H9 (cell line): ENCODE data around the gene SLC12A5. TPM values are rescaled to one million over a fixed set of nuclear protein-coding genes. Genes with fewer than 3 reads are reported as not detected.

Experiments used
- DNase-seq: peaks from one replicate; pipeline ENCODE4 v3.0.0-alpha.2; 2017
- H2AFZ ChIP-seq: one replicate; pipeline ENCODE4 v1.6.1; 2013; ENCODE audit warnings: mild to moderate bottlenecking, low read length, control low read depth, moderate library complexity
- H2AK5ac ChIP-seq: 2 replicates; pipeline ENCODE4 v1.6.1; 2013; ENCODE audit warnings: low read length, control low read depth, mixed read lengths; ENCODE audit not compliant: insufficient read length
- H2BK120ac ChIP-seq: one replicate; pipeline ENCODE4 v1.6.1; 2013; ENCODE audit warnings: low read depth, mild to moderate bottlenecking, low read length, control low read depth, inconsistent platforms; ENCODE audit not compliant: poor library complexity, severe bottlenecking
- H2BK12ac ChIP-seq: 2 replicates; pipeline ENCODE4 v1.6.1; 2013; ENCODE audit warnings: low read length, control low read depth, mixed read lengths, low read depth; ENCODE audit not compliant: insufficient read length
- H2BK15ac ChIP-seq: 2 replicates; pipeline ENCODE4 v1.6.1; 2013; ENCODE audit warnings: low read depth, low read length, control low read depth
- H2BK20ac ChIP-seq: one replicate; pipeline ENCODE4 v1.6.1; 2013; ENCODE audit warnings: low read depth, mild to moderate bottlenecking, low read length, control low read depth, inconsistent platforms; ENCODE audit not compliant: poor library complexity, severe bottlenecking
- H2BK5ac ChIP-seq: 2 replicates; pipeline ENCODE4 v1.6.1; 2013; ENCODE audit warnings: low read length, control low read depth, mixed read lengths; ENCODE audit not compliant: insufficient read length
- H3K14ac ChIP-seq: 2 replicates; pipeline ENCODE4 v1.6.1; 2013; ENCODE audit warnings: low read length, control low read depth; ENCODE audit not compliant: insufficient read depth
- H3K18ac ChIP-seq: 2 replicates; pipeline ENCODE4 v1.6.1; 2013; ENCODE audit warnings: low read depth, mild to moderate bottlenecking, mixed read lengths, low read length, control low read depth; ENCODE audit not compliant: insufficient read length
- H3K23ac ChIP-seq: 2 replicates; pipeline ENCODE4 v1.6.1; 2013; ENCODE audit warnings: low read length, control low read depth, mixed read lengths, low read depth; ENCODE audit not compliant: insufficient read length
- H3K23me2 ChIP-seq: 2 replicates; pipeline ENCODE4 v1.6.1; 2013; ENCODE audit warnings: low read depth, mild to moderate bottlenecking, mixed read lengths, low read length, control low read depth; ENCODE audit not compliant: insufficient read length, poor library complexity, severe bottlenecking
- H3K27ac ChIP-seq: 2 replicates; pipeline ENCODE4 v1.5.1; 2013; ENCODE audit warnings: low read length, control low read depth, mixed read lengths, low read depth; ENCODE audit not compliant: insufficient read length
- H3K27me3 ChIP-seq: 2 replicates; pipeline ENCODE4 v1.6.1; 2013; ENCODE audit warnings: low read length, control low read depth, inconsistent platforms; ENCODE audit not compliant: insufficient read depth
- H3K4ac ChIP-seq: 2 replicates; pipeline ENCODE4 v1.6.1; 2013; ENCODE audit warnings: low read depth, mild to moderate bottlenecking, control low read depth, inconsistent platforms, low read length, moderate library complexity
- H3K4me1 ChIP-seq: 2 replicates; pipeline ENCODE4 v1.6.1; 2013; ENCODE audit warnings: low read length, control low read depth, inconsistent platforms; ENCODE audit not compliant: insufficient read depth
- H3K4me2 ChIP-seq: 2 replicates; pipeline ENCODE4 v1.6.1; 2013; ENCODE audit warnings: low read length, control low read depth, mixed read lengths; ENCODE audit not compliant: insufficient read length, insufficient read depth
- H3K56ac ChIP-seq: 2 replicates; pipeline ENCODE4 v1.6.1; 2013; ENCODE audit warnings: low read depth, mild to moderate bottlenecking, mixed read lengths, low read length, control low read depth; ENCODE audit not compliant: insufficient read length
- H3K79me1 ChIP-seq: 2 replicates; pipeline ENCODE4 v1.6.1; 2013; ENCODE audit warnings: low read depth, mild to moderate bottlenecking, moderate library complexity, low read length, control low read depth, inconsistent platforms; ENCODE audit not compliant: insufficient read depth, poor library complexity, severe bottlenecking
- H3K79me2 ChIP-seq: 2 replicates; pipeline ENCODE4 v1.6.1; 2013; ENCODE audit warnings: low read length, control low read depth, inconsistent platforms; ENCODE audit not compliant: insufficient read depth
- H3K9ac ChIP-seq: 2 replicates; pipeline ENCODE4 v1.6.1; 2013; ENCODE audit warnings: low read length, control low read depth, mixed read lengths; ENCODE audit not compliant: insufficient read length; ENCODE audit errors: extremely low read depth
- H3K9me3 ChIP-seq: one replicate; pipeline ENCODE4 v1.6.1; 2013; ENCODE audit warnings: low read depth, low read length, inconsistent platforms; ENCODE audit not compliant: control insufficient read depth
- H3T11ph ChIP-seq: one replicate; pipeline ENCODE4 v1.6.1; 2013; ENCODE audit warnings: mild to moderate bottlenecking, low read length, control low read depth, inconsistent platforms
- H4K20me1 ChIP-seq: one replicate; pipeline ENCODE4 v1.6.1; 2013; ENCODE audit not compliant: control insufficient read depth, insufficient read length, insufficient read depth
- H4K5ac ChIP-seq: 2 replicates; pipeline ENCODE4 v1.6.1; 2013; ENCODE audit warnings: low read depth, mild to moderate bottlenecking, mixed read lengths, low read length, control low read depth; ENCODE audit not compliant: insufficient read length
- H4K8ac ChIP-seq: replicated peaks from 2 replicates; pipeline ENCODE4 v1.6.1; 2013; ENCODE audit warnings: low read length, control low read depth, mixed read lengths, low read depth; ENCODE audit not compliant: insufficient read length
- H4K91ac ChIP-seq: 2 replicates; pipeline ENCODE4 v1.6.1; 2013; ENCODE audit warnings: low read depth, mild to moderate bottlenecking, moderate library complexity, mixed read lengths, low read length, control low read depth; ENCODE audit not compliant: insufficient read length
- H3K27ac Mint-ChIP-seq, 3 experiments: 2 replicates in 2 of 3; 3 replicates in 1 of 3; pipeline ENCODE4 v1.8.0; 2020 to 2021; ENCODE audit warnings: mixed read lengths in 3 of 3, mild to moderate bottlenecking in 1 of 3, moderate library complexity in 1 of 3
- H3K27me3 Mint-ChIP-seq: 2 replicates; pipeline ENCODE4 v1.8.0; 2021; ENCODE audit warnings: low read depth, mild to moderate bottlenecking, moderate library complexity, mixed read lengths
- H3K36me3 Mint-ChIP-seq, 3 experiments: 2 replicates in 2 of 3; 3 replicates in 1 of 3; pipeline ENCODE4 v1.8.0; 2020 to 2021; ENCODE audit warnings: low read depth in 3 of 3, mixed read lengths in 3 of 3; ENCODE audit not compliant: insufficient read depth in 1 of 3
- H3K4me1 Mint-ChIP-seq, 2 experiments: 2 replicates each; pipeline ENCODE4 v1.8.0; 2020; ENCODE audit warnings: mixed read lengths in 2 of 2
- H3K4me3 Mint-ChIP-seq, 2 experiments: 2 replicates in 1 of 2; 3 replicates in 1 of 2; pipeline ENCODE4 v1.8.0; 2020 to 2021; ENCODE audit warnings: mild to moderate bottlenecking in 2 of 2, mixed read lengths in 2 of 2, moderate library complexity in 1 of 2
- H3K9me3 Mint-ChIP-seq, 2 experiments: 2 replicates in 1 of 2; 3 replicates in 1 of 2; pipeline ENCODE4 v1.8.0; 2020; ENCODE audit warnings: mild to moderate bottlenecking in 2 of 2, mixed read lengths in 2 of 2, moderate library complexity in 1 of 2
- CTCF ChIP-seq: fragments of 200-600 bp; sonication (generic); conservative IDR thresholded peaks from 3 replicates; pipeline ENCODE4 v1.8.0; 2021; ENCODE audit warnings: antibody characterized with exemption, mild to moderate bottlenecking
- WGBS: extraction: QIAGEN DNeasy Blood & Tissue Kit; methylation state at CpG from one replicate; pipeline ENCODE4 v1.1.7; 2013; ENCODE audit warnings: missing lambda C conversion rate, low lambda C conversion rate, mixed read lengths; ENCODE audit not compliant: insufficient read length; ENCODE audit errors: extremely low coverage; 5-methylcytosine and 5-hydroxymethylcytosine counted together
- total RNA-seq: library from RNA; stranded (reverse); gene quantifications from 2 replicates; pipeline ENCODE4 v1.2.1, GENCODE V29; 2021

The SLC12A5 gene
- total RNA-seq, 1 experiment from 2014 or later: 8.7 TPM

GRCh38 chr20:45981261-45981660 is 47.8 kb upstream of the SLC12A5 start:
- Histone ChIP-seq H3K4me2 (no peak overlapping the region), H3K56ac (no peak overlapping the region), H4K5ac (no peak overlapping the region), H2BK12ac (no peak overlapping the region), H3K4ac (no peak overlapping the region), H3K79me2 (no peaks in the 10 kb centered on the region), H2AFZ (no peak overlapping the region), H4K20me1 (no peaks in the 10 kb centered on the region), H3K23me2 (no peaks in the 10 kb centered on the region), H3K9me3 (no peaks in the 10 kb centered on the region), H3T11ph (no peak overlapping the region), H3K27ac (no peak overlapping the region), H2BK5ac (no peak overlapping the region), H2BK20ac (no peak overlapping the region), H2BK15ac (no peak overlapping the region), H3K4me1 (peaks cover 3% of the 10 kb centered on the region; the same call in 1 of the 2 replicates), H4K8ac (no peak overlapping the region), H3K23ac (no peak overlapping the region), H3K27me3 (no peaks in the 10 kb centered on the region), H2AK5ac (no peak overlapping the region), H2BK120ac (no peak overlapping the region), H3K14ac (no peak overlapping the region), H4K91ac (no peak overlapping the region), H3K9ac (no peak overlapping the region), H3K18ac (no peak overlapping the region), H3K79me1 (no peaks in the 10 kb centered on the region)
- Mint-ChIP-seq H3K9me3 (no peaks in the 10 kb centered on the region), H3K36me3 (no peaks in the 10 kb centered on the region), H3K4me3 (no peak overlapping the region), H3K27ac (no peak overlapping the region; a peak in 1 of 7 replicates), H3K4me1 (peaks cover 11% of the 10 kb centered on the region in 2 experiments), H3K27me3 (peaks cover 3% of the 10 kb centered on the region; the same call in 1 of the 2 replicates)
- DNase-seq: no peak
- no peak for TF ChIP-seq CTCF
- no CpG with 5 or more reads among the region's 6 CpGs for WGBS
